Epithelial cell of proximal tubule (primary cell): Measurements from ENCODE around the gene SLC8A1. TPM values are rescaled to one million over a fixed set of nuclear protein-coding genes. Genes with fewer than 3 reads are reported as not detected.

Source experiments
- DNase-seq: peaks from one replicate; pipeline ENCODE4 v3.0.0-alpha.2; 2011; ENCODE audit warnings: low read depth
- H3K4me3 ChIP-seq: 2 replicates; pipeline ENCODE4 v1.5.1; 2011; ENCODE audit warnings: low read depth, mild to moderate bottlenecking, low read length
- CTCF ChIP-seq: conservative IDR thresholded peaks from 2 replicates; pipeline ENCODE4 v1.5.1; 2012; ENCODE audit warnings: low read depth, mild to moderate bottlenecking, low read length
- total RNA-seq: library from RNA; depleted of rRNA; stranded (reverse); fragments of >200 nt; gene quantifications from 2 replicates; pipeline ENCODE4 v1.2.3, GENCODE V29; 2015

The SLC8A1 gene
- total RNA-seq, 1 donor from 2014 or later, result 4.8 TPM

- TF ChIP-seq CTCF, result no peak
- DNase-seq, result no peak
- H3K4me3 ChIP-seq, result no peak overlapping the region
Measured at GRCh38 chr2:40370007-40370395, 81.9 kb downstream of the SLC8A1 start.

- TF ChIP-seq CTCF, result no peak
- no peak for DNase-seq
- no peak overlapping the region for H3K4me3 ChIP-seq
Measured at GRCh38 chr2:40369267-40370006, 82.5 kb downstream of the SLC8A1 start.

- DNase-seq, result no peak
- no peak overlapping the region for H3K4me3 ChIP-seq
Measured at GRCh38 chr2:40367652-40368051, 84.2 kb downstream of the SLC8A1 start.

GRCh38 chr2:40367032-40367431 lies 84.9 kb downstream of the SLC8A1 start:
- TF ChIP-seq CTCF, result no peak
- DNase-seq, result no peak
- H3K4me3 ChIP-seq, result no peak overlapping the region

More at GRCh38 chr2:40367652-40368051, 84.2 kb downstream of the SLC8A1 start:
- TF ChIP-seq CTCF, result no peak

- TF ChIP-seq CTCF, result no peak
- peak overlapping the region; percentile 9 for H3K4me3 ChIP-seq
- no peak for DNase-seq
Measured at GRCh38 chr2:40364151-40364874, 87.6 kb downstream of the SLC8A1 start.

GRCh38 chr2:40363631-40364030 lies 88.3 kb downstream of the SLC8A1 start:
- no peak for DNase-seq
- TF ChIP-seq CTCF, result no peak

More at GRCh38 chr2:40363631-40364030, 88.3 kb downstream of the SLC8A1 start:
- no peak overlapping the region for H3K4me3 ChIP-seq
